Retinal pigment epithelial cell (primary cell): ENCODE results near the gene HOXD10.

Source experiments
- DNase-seq: peaks from one replicate; pipeline ENCODE4 v3.0.0-alpha.2; 2010; ENCODE audit warnings: low read depth
- H3K4me3 ChIP-seq: 2 replicates; pipeline ENCODE4 v1.5.1; 2011; ENCODE audit warnings: mild to moderate bottlenecking, low read length, control low read depth, moderate library complexity
- CTCF ChIP-seq: conservative IDR thresholded peaks from 2 replicates; pipeline ENCODE4 v1.5.1; 2011; ENCODE audit warnings: low read depth, low read length, control low read depth, inconsistent platforms

The HOXD10 gene

DNA sequence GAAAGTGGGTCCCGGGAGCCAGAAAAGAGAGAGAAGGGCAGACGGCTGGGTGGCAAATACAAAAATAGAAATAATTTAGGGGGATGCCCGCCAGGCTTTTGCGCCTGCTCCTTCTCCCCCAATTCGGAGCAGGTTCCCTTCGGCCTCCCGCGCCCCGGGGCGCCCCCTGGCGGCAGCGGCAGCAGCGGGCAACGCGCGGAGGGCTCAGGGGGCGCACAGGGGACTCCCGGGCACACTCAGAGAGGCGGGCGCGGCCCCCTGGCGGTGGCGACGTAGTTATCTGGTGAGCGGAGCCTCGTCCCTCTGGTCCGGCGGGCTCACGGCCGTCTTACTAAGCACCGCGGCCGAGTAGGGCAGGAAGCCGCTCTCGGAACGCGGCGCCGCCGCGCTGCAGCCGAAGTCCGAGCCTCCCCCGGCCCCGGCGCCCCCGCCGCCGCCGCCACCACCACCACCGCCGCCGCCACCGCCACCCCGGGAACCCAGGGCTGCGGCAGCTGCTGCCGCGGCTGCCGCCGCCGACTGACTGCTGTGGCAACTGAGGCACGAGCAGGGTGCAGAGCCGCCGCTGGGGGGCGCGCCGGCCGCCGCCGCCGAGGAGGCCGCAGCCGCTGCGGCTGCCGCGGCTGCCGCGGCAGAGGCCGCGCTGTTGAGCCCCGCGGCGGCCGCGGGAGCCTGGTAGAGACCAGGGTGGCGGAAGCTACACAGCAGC lies 36.6 kb upstream of the HOXD10 start:
- DNase-seq: no peak
- H3K4me3 ChIP-seq: no peak overlapping the region
- peak; percentile 74 for TF ChIP-seq CTCF

GRCh38 chr2:176080540-176081375 lies 35.8 kb upstream of the HOXD10 start:
- H3K4me3 ChIP-seq: no peak overlapping the region
- TF ChIP-seq CTCF: no peak
- no peak for DNase-seq

GRCh38 chr2:176081376-176081836 lies 35.2 kb upstream of the HOXD10 start:
- no peak overlapping the region for H3K4me3 ChIP-seq
- TF ChIP-seq CTCF: no peak
- DNase-seq: no peak

- TF ChIP-seq CTCF: no peak
- no peak for DNase-seq
- no peak overlapping the region for H3K4me3 ChIP-seq
Measured at GRCh38 chr2:176081837-176082524, 34.6 kb upstream of the HOXD10 start.

DNA sequence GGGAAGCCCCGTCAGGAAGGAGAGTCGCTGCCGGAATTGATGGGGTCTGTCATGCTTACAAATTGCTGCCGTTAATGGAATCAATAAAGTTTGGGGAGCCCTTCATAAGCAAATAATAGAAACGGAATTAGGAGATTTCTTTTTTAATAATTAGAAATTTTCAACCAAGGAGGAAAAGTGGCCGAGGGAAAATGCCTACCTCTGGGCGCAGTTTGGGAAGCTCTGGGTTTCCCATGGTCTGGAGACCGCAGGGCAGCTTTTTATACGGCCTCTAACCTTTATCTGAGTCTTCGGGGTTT lies 34.1 kb upstream of the HOXD10 start:
- DNase-seq: no peak
- no peak for TF ChIP-seq CTCF
- no peak overlapping the region for H3K4me3 ChIP-seq

DNA sequence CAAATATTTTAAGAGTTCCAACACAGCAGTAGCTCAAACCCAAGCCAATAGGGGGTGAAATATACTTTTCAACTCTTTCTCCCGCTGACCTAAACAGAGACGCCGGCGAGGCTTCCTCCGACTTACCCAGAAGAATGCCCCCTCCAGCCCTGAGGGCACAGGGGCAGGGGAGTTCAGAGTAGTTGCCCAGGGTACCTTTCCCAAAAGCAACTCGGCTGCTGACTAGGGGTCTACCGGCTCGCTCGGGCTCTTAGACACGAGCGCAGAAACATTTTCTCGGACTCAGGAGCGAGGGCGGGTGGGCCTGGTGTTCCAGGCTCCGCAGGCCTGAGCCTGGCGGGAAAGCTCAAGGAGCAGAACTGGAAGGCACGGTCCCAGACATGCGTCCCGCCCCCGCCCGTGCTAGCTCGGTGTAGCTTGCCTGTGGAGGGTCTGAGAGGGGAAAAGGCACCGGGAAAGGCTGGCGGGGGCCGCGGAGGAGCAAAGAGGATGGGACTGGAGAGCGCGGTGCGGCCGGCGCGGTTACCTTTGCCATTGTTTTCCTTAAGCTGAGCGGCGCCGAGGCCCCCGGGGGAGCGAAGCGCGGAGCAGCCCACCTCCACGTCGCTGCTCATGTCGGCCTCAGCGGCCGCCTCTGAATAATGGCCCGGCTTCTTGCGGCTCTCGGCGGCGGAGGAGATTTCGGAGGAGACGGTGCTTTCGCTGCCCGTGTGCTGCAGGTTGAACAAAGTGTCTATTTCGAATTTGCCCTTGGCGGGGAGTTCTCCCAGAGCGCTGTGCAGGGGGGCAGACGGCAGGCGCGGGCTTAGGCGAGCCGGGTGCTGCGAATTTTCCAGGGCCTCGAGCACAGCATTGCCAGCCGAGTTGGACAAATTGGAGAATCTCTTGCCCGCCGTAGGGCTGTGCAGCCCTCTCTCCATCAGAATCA lies 33.5 kb upstream of the HOXD10 start:
- TF ChIP-seq CTCF: no peak
- no peak overlapping the region for H3K4me3 ChIP-seq
- DNase-seq: no peak
